H9 (cell line): Measurements from ENCODE around the gene DMRT1. TPM values are rescaled to one million over a fixed set of nuclear protein-coding genes. Genes with fewer than 3 reads are reported as not detected.

Source experiments
- DNase-seq: peaks from one replicate; pipeline ENCODE4 v3.0.0-alpha.2; 2017
- H2AFZ ChIP-seq: one replicate; pipeline ENCODE4 v1.6.1; 2013; ENCODE audit warnings: mild to moderate bottlenecking, low read length, control low read depth, moderate library complexity
- H2AK5ac ChIP-seq: 2 replicates; pipeline ENCODE4 v1.6.1; 2013; ENCODE audit warnings: low read length, control low read depth, mixed read lengths; ENCODE audit not compliant: insufficient read length
- H2BK120ac ChIP-seq: one replicate; pipeline ENCODE4 v1.6.1; 2013; ENCODE audit warnings: low read depth, mild to moderate bottlenecking, low read length, control low read depth, inconsistent platforms; ENCODE audit not compliant: poor library complexity, severe bottlenecking
- H2BK12ac ChIP-seq: 2 replicates; pipeline ENCODE4 v1.6.1; 2013; ENCODE audit warnings: low read length, control low read depth, mixed read lengths, low read depth; ENCODE audit not compliant: insufficient read length
- H2BK15ac ChIP-seq: 2 replicates; pipeline ENCODE4 v1.6.1; 2013; ENCODE audit warnings: low read depth, low read length, control low read depth
- H2BK20ac ChIP-seq: one replicate; pipeline ENCODE4 v1.6.1; 2013; ENCODE audit warnings: low read depth, mild to moderate bottlenecking, low read length, control low read depth, inconsistent platforms; ENCODE audit not compliant: poor library complexity, severe bottlenecking
- H2BK5ac ChIP-seq: 2 replicates; pipeline ENCODE4 v1.6.1; 2013; ENCODE audit warnings: low read length, control low read depth, mixed read lengths; ENCODE audit not compliant: insufficient read length
- H3K14ac ChIP-seq: 2 replicates; pipeline ENCODE4 v1.6.1; 2013; ENCODE audit warnings: low read length, control low read depth; ENCODE audit not compliant: insufficient read depth
- H3K18ac ChIP-seq: 2 replicates; pipeline ENCODE4 v1.6.1; 2013; ENCODE audit warnings: low read depth, mild to moderate bottlenecking, mixed read lengths, low read length, control low read depth; ENCODE audit not compliant: insufficient read length
- H3K23ac ChIP-seq: 2 replicates; pipeline ENCODE4 v1.6.1; 2013; ENCODE audit warnings: low read length, control low read depth, mixed read lengths, low read depth; ENCODE audit not compliant: insufficient read length
- H3K23me2 ChIP-seq: 2 replicates; pipeline ENCODE4 v1.6.1; 2013; ENCODE audit warnings: low read depth, mild to moderate bottlenecking, mixed read lengths, low read length, control low read depth; ENCODE audit not compliant: insufficient read length, poor library complexity, severe bottlenecking
- H3K27ac ChIP-seq: 2 replicates; pipeline ENCODE4 v1.5.1; 2013; ENCODE audit warnings: low read length, control low read depth, mixed read lengths, low read depth; ENCODE audit not compliant: insufficient read length
- H3K27me3 ChIP-seq: 2 replicates; pipeline ENCODE4 v1.6.1; 2013; ENCODE audit warnings: low read length, control low read depth, inconsistent platforms; ENCODE audit not compliant: insufficient read depth
- H3K4ac ChIP-seq: 2 replicates; pipeline ENCODE4 v1.6.1; 2013; ENCODE audit warnings: low read depth, mild to moderate bottlenecking, control low read depth, inconsistent platforms, low read length, moderate library complexity
- H3K4me1 ChIP-seq: 2 replicates; pipeline ENCODE4 v1.6.1; 2013; ENCODE audit warnings: low read length, control low read depth, inconsistent platforms; ENCODE audit not compliant: insufficient read depth
- H3K4me2 ChIP-seq: 2 replicates; pipeline ENCODE4 v1.6.1; 2013; ENCODE audit warnings: low read length, control low read depth, mixed read lengths; ENCODE audit not compliant: insufficient read length, insufficient read depth
- H3K56ac ChIP-seq: 2 replicates; pipeline ENCODE4 v1.6.1; 2013; ENCODE audit warnings: low read depth, mild to moderate bottlenecking, mixed read lengths, low read length, control low read depth; ENCODE audit not compliant: insufficient read length
- H3K79me1 ChIP-seq: 2 replicates; pipeline ENCODE4 v1.6.1; 2013; ENCODE audit warnings: low read depth, mild to moderate bottlenecking, moderate library complexity, low read length, control low read depth, inconsistent platforms; ENCODE audit not compliant: insufficient read depth, poor library complexity, severe bottlenecking
- H3K79me2 ChIP-seq: 2 replicates; pipeline ENCODE4 v1.6.1; 2013; ENCODE audit warnings: low read length, control low read depth, inconsistent platforms; ENCODE audit not compliant: insufficient read depth
- H3K9ac ChIP-seq: 2 replicates; pipeline ENCODE4 v1.6.1; 2013; ENCODE audit warnings: low read length, control low read depth, mixed read lengths; ENCODE audit not compliant: insufficient read length; ENCODE audit errors: extremely low read depth
- H3K9me3 ChIP-seq: one replicate; pipeline ENCODE4 v1.6.1; 2013; ENCODE audit warnings: low read depth, low read length, inconsistent platforms; ENCODE audit not compliant: control insufficient read depth
- H3T11ph ChIP-seq: one replicate; pipeline ENCODE4 v1.6.1; 2013; ENCODE audit warnings: mild to moderate bottlenecking, low read length, control low read depth, inconsistent platforms
- H4K20me1 ChIP-seq: one replicate; pipeline ENCODE4 v1.6.1; 2013; ENCODE audit not compliant: control insufficient read depth, insufficient read length, insufficient read depth
- H4K5ac ChIP-seq: 2 replicates; pipeline ENCODE4 v1.6.1; 2013; ENCODE audit warnings: low read depth, mild to moderate bottlenecking, mixed read lengths, low read length, control low read depth; ENCODE audit not compliant: insufficient read length
- H4K8ac ChIP-seq: replicated peaks from 2 replicates; pipeline ENCODE4 v1.6.1; 2013; ENCODE audit warnings: low read length, control low read depth, mixed read lengths, low read depth; ENCODE audit not compliant: insufficient read length
- H4K91ac ChIP-seq: 2 replicates; pipeline ENCODE4 v1.6.1; 2013; ENCODE audit warnings: low read depth, mild to moderate bottlenecking, moderate library complexity, mixed read lengths, low read length, control low read depth; ENCODE audit not compliant: insufficient read length
- H3K27ac Mint-ChIP-seq, 3 experiments: 2 replicates in 2 of 3; 3 replicates in 1 of 3; pipeline ENCODE4 v1.8.0; 2020 to 2021; ENCODE audit warnings: mixed read lengths in 3 of 3, mild to moderate bottlenecking in 1 of 3, moderate library complexity in 1 of 3
- H3K27me3 Mint-ChIP-seq: 2 replicates; pipeline ENCODE4 v1.8.0; 2021; ENCODE audit warnings: low read depth, mild to moderate bottlenecking, moderate library complexity, mixed read lengths
- H3K36me3 Mint-ChIP-seq, 3 experiments: 2 replicates in 2 of 3; 3 replicates in 1 of 3; pipeline ENCODE4 v1.8.0; 2020 to 2021; ENCODE audit warnings: low read depth in 3 of 3, mixed read lengths in 3 of 3; ENCODE audit not compliant: insufficient read depth in 1 of 3
- H3K4me1 Mint-ChIP-seq, 2 experiments: 2 replicates each; pipeline ENCODE4 v1.8.0; 2020; ENCODE audit warnings: mixed read lengths in 2 of 2
- H3K4me3 Mint-ChIP-seq, 2 experiments: 2 replicates in 1 of 2; 3 replicates in 1 of 2; pipeline ENCODE4 v1.8.0; 2020 to 2021; ENCODE audit warnings: mild to moderate bottlenecking in 2 of 2, mixed read lengths in 2 of 2, moderate library complexity in 1 of 2
- H3K9me3 Mint-ChIP-seq, 2 experiments: 2 replicates in 1 of 2; 3 replicates in 1 of 2; pipeline ENCODE4 v1.8.0; 2020; ENCODE audit warnings: mild to moderate bottlenecking in 2 of 2, mixed read lengths in 2 of 2, moderate library complexity in 1 of 2
- CTCF ChIP-seq: fragments of 200-600 bp; sonication (generic); conservative IDR thresholded peaks from 3 replicates; pipeline ENCODE4 v1.8.0; 2021; ENCODE audit warnings: antibody characterized with exemption, mild to moderate bottlenecking
- WGBS: extraction: QIAGEN DNeasy Blood & Tissue Kit; methylation state at CpG from one replicate; pipeline ENCODE4 v1.1.7; 2013; ENCODE audit warnings: missing lambda C conversion rate, low lambda C conversion rate, mixed read lengths; ENCODE audit not compliant: insufficient read length; ENCODE audit errors: extremely low coverage; 5-methylcytosine and 5-hydroxymethylcytosine counted together
- total RNA-seq: library from RNA; stranded (reverse); gene quantifications from 2 replicates; pipeline ENCODE4 v1.2.1, GENCODE V29; 2021

DMRT1 gene
- total RNA-seq, 1 experiment from 2014 or later: not detected

- no peaks in the 10 kb centered on the region for H3K79me1 ChIP-seq
- peaks cover 5% of the 10 kb centered on the region for H3K9me3 ChIP-seq
- no peak overlapping the region for H2BK120ac ChIP-seq
- H3K56ac ChIP-seq: no peak overlapping the region
- peaks cover 6 to 9% of the 10 kb centered on the region in 2 experiments for H3K9me3 Mint-ChIP-seq
- H3K27ac ChIP-seq: no peak overlapping the region
- H3K27me3 ChIP-seq: no peaks in the 10 kb centered on the region
- H3K23me2 ChIP-seq: no peaks in the 10 kb centered on the region
- H2BK20ac ChIP-seq: no peak overlapping the region
- no peak overlapping the region for H2BK12ac ChIP-seq
- 0 out of 2 replicates have a peak, but pooled peaks cover 2% of the 10 kb centered on the region for H3K4me1 ChIP-seq
- H3K4me1 Mint-ChIP-seq: peaks cover 2 to 10% of the 10 kb centered on the region in 2 experiments; a peak in 3 of 4 replicates
- H3K4me3 Mint-ChIP-seq: no peak overlapping the region
- no peak overlapping the region for H3K4ac ChIP-seq
- no peak overlapping the region for H4K5ac ChIP-seq
- no peak overlapping the region for H3K18ac ChIP-seq
- no peak overlapping the region for H3K23ac ChIP-seq
- no peaks in the 10 kb centered on the region for H3K79me2 ChIP-seq
- H3K27me3 Mint-ChIP-seq: peaks cover 28% of the 10 kb centered on the region
- H3K9ac ChIP-seq: no peak overlapping the region
- no peak overlapping the region for H4K8ac ChIP-seq
- H2AFZ ChIP-seq: no peak overlapping the region
- no peak overlapping the region for H3T11ph ChIP-seq
- peak; percentile 72 for TF ChIP-seq CTCF
- H2AK5ac ChIP-seq: no peak overlapping the region
- H4K91ac ChIP-seq: no peak overlapping the region
- H3K36me3 Mint-ChIP-seq: peaks cover 0 to 2% (median 1%) of the 10 kb centered on the region in 3 experiments; a peak in 3 of 7 replicates
- H3K4me2 ChIP-seq: no peak overlapping the region
- peak; percentile 62 for DNase-seq
- no peak overlapping the region for H2BK5ac ChIP-seq
- H4K20me1 ChIP-seq: no peaks in the 10 kb centered on the region
- H3K27ac Mint-ChIP-seq: no peak overlapping the region
- no CpG with 5 or more reads among the region's 10 CpGs for WGBS
- H2BK15ac ChIP-seq: no peak overlapping the region
- H3K14ac ChIP-seq: no peak overlapping the region
These were observed 163.7 kb downstream of the DMRT1 start for GRCh38 chr9:1005043-1005667.
